ENCODE results near the gene KRTAP5-9. TPM values are rescaled to one million over a fixed set of nuclear protein-coding genes. Genes with fewer than 3 reads are reported as not detected.
"Not testable (repeated sequence)": the region's sequence is repeated elsewhere in the genome, so short reads cannot be mapped to it uniquely, and the experiment has no call there.

KRTAP5-9 gene
- total RNA-seq, 1 experiment from 2014 or later: not detected

DNA sequence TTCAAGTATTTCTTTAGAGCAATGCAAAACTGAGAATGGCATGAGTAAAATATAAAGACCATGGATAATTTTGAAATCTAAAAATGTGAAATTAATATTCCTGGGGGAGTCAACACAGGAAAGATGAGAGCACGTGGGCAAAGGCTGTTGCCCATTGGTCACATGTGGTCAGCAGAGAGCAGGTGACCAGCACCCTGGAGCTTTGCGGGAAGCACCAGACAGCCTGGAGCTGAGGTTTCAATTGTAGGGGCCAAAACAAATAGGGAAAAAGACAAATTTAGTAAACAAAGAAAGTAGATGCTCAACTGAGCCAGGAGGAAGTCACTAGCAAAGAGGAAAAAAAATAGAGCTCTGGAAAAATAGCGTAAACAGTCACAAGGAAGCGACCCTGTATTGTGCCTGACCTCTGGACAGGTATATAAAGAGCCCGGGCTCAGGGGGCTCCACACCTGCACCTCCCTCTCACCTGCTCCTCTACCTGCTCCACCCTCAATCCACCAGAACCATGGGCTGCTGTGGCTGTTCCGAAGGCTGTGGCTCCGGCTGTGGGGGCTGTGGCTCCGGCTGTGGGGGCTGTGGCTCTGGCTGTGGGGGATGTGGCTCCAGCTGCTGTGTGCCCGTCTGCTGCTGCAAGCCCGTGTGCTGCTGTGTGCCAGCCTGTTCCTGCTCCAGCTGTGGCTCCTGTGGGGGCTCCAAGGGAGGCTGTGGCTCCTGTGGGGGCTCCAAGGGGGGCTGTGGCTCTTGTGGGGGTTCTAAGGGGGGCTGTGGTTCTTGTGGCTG, 21.2 kb upstream of the KRTAP5-9 start, which contains the start of gene KRTAP5-7:
Gene KRTAP5-7, plus strand, starts transcription at position 472 of the 780 bp plus-strand sequence. Its CDS starts 34 bp downstream, at position 506.
- H3K9me3 ChIP-seq (ENCODE audit: low read length); H3K79me2 ChIP-seq (ENCODE audit: low read length); H2AFZ ChIP-seq (ENCODE audit: low read length); H3K4me2 ChIP-seq (ENCODE audit: low read depth, low read length, poor library complexity, severe bottlenecking); H3K9me2 ChIP-seq (replicated peaks; ENCODE audit: insufficient read depth, low read length); DNase-seq; H3K36me3 ChIP-seq (ENCODE audit: insufficient read depth, low read length); H3K4me1 ChIP-seq (ENCODE audit: low read length); H4K20me1 ChIP-seq (ENCODE audit: insufficient read depth, low read depth, low read length); H3K4me3 ChIP-seq (ENCODE audit: low read length); H3K27ac ChIP-seq (ENCODE audit: low read length); H3K27me3 ChIP-seq (ENCODE audit: low read length); H3K9ac ChIP-seq (ENCODE audit: low read length): not testable (repeated sequence)

DNA sequence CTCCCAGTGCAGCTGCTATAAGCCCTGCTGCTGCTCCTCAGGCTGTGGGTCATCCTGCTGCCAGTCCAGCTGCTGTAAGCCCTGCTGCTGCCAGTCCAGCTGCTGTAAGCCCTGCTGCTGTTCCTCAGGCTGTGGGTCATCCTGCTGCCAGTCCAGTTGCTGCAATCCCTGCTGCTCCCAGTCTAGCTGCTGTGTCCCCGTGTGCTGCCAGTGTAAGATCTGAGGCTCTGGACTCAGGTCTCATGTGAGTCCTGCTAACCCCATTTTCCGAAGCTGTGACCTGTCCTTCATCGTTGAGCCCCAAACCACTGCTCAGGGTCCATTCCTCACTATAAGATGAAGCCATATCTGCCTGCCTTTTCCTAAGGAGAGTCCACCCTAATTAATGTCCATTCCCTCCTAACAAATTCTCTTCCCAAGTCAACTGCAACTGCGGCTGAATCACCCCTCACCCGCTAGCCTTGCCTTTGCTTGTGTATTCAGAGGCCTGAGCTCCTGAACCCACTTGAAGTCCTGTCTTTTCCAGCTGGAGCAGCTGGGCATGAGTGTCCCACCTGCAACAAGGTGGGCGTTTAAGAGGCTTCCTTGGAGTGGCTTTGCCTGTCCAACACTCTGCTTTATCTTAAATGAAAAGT, 20.5 kb upstream of the KRTAP5-9 start:
- no peak for DNase-seq

GRCh38 chr11:71530602-71531001, 17.6 kb upstream of the KRTAP5-9 start:
- no peak for DNase-seq
- Histone ChIP-seq H3K4me1 (ENCODE audit: low read length) (no peaks in the 10 kb centered on the region), H3K9me3 (ENCODE audit: low read length) (no peaks in the 10 kb centered on the region), H3K27ac (ENCODE audit: low read length) (no peak overlapping the region), H2AFZ (ENCODE audit: low read length) (no peak overlapping the region), H3K9ac (ENCODE audit: low read length) (no peak overlapping the region), H3K79me2 (ENCODE audit: low read length) (no peaks in the 10 kb centered on the region), H3K9me2 (replicated peaks; ENCODE audit: insufficient read depth, low read length) (no peaks in the 10 kb centered on the region), H3K36me3 (ENCODE audit: insufficient read depth, low read length) (no peaks in the 10 kb centered on the region), H3K4me3 (ENCODE audit: low read length) (no peak overlapping the region), H3K4me2 (ENCODE audit: low read depth, low read length, poor library complexity, severe bottlenecking) (no peak overlapping the region), H4K20me1 (ENCODE audit: insufficient read depth, low read depth, low read length) (no peaks in the 10 kb centered on the region), H3K27me3 (ENCODE audit: low read length) (no peaks in the 10 kb centered on the region)

More for the DNA sequence above, 20.5 kb upstream of the KRTAP5-9 start:
- H3K79me2 ChIP-seq (ENCODE audit: low read length): no peaks in the 10 kb centered on the region
- no peaks in the 10 kb centered on the region for H3K36me3 ChIP-seq (ENCODE audit: insufficient read depth, low read length)
- no peak overlapping the region for H3K4me2 ChIP-seq (ENCODE audit: low read depth, low read length, poor library complexity, severe bottlenecking)
- no peak overlapping the region for H3K27ac ChIP-seq (ENCODE audit: low read length)
- H3K4me1 ChIP-seq (ENCODE audit: low read length): no peaks in the 10 kb centered on the region
- no peaks in the 10 kb centered on the region for H3K27me3 ChIP-seq (ENCODE audit: low read length)
- no peak overlapping the region for H3K4me3 ChIP-seq (ENCODE audit: low read length)
- H2AFZ ChIP-seq (ENCODE audit: low read length): no peak overlapping the region
- no peaks in the 10 kb centered on the region for H4K20me1 ChIP-seq (ENCODE audit: insufficient read depth, low read depth, low read length)
- H3K9me2 ChIP-seq (replicated peaks; ENCODE audit: insufficient read depth, low read length): no peaks in the 10 kb centered on the region
- H3K9me3 ChIP-seq (ENCODE audit: low read length): no peaks in the 10 kb centered on the region
- no peak overlapping the region for H3K9ac ChIP-seq (ENCODE audit: low read length)

- H3K9me2 ChIP-seq (replicated peaks; ENCODE audit: insufficient read depth, low read length): no peaks in the 10 kb centered on the region
- no peaks in the 10 kb centered on the region for H3K9me3 ChIP-seq (ENCODE audit: low read length)
- H3K9ac ChIP-seq (ENCODE audit: low read length): no peak overlapping the region
- no peak for DNase-seq
- H2AFZ ChIP-seq (ENCODE audit: low read length): no peak overlapping the region
- H3K27ac ChIP-seq (ENCODE audit: low read length): no peak overlapping the region
- H3K36me3 ChIP-seq (ENCODE audit: insufficient read depth, low read length): no peaks in the 10 kb centered on the region
- no peaks in the 10 kb centered on the region for H4K20me1 ChIP-seq (ENCODE audit: insufficient read depth, low read depth, low read length)
- no peak overlapping the region for H3K4me2 ChIP-seq (ENCODE audit: low read depth, low read length, poor library complexity, severe bottlenecking)
- no peaks in the 10 kb centered on the region for H3K27me3 ChIP-seq (ENCODE audit: low read length)
- H3K4me3 ChIP-seq (ENCODE audit: low read length): no peak overlapping the region
- no peaks in the 10 kb centered on the region for H3K79me2 ChIP-seq (ENCODE audit: low read length)
- no peaks in the 10 kb centered on the region for H3K4me1 ChIP-seq (ENCODE audit: low read length)
Measured at GRCh38 chr11:71532036-71532610, 16.1 kb upstream of the KRTAP5-9 start.

DNA sequence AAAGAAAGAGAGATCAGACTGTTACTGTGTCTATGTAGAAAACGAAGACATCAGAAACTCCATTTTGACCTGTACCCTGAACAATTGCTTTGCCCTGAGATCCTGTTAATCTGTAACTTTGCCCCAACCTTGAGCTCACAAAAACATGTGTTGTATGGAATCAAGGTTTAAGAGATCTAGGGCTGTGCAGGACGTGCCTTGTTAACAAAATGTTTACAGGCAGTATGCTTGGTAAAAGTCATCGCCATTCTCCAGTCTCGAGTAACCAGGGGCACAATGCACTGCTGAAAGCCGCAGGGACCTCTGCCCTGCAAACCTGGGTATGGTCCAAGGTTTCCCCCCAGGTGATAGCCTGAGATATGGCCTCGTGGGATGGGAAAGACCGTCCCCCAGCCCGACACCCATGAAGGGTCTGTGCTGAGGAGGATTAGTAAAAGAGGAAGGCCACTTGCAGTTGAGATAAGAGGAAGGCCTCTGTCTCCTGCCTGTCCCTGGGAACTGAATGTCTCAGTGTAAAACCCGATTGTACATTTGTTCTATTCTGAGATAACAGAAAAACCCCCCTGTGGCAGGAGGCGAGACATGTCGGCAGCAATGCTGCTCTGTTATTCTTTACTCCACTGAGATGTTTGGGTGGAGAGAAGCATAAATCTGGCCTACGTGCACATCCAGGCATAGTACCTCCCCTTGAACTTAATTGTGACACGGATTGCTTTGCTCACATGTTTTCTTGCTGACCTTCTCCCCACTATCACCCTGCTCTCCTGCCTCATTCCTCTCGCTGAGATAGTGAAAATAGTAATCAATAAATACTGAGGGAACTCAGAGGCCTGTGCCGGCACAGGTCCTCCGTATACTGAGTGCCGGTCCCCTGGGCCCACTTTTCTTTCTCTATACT, 13.3 kb upstream of the KRTAP5-9 start:
- H3K9ac ChIP-seq (ENCODE audit: low read length); H3K4me3 ChIP-seq (ENCODE audit: low read length); H3K27ac ChIP-seq (ENCODE audit: low read length); H3K36me3 ChIP-seq (ENCODE audit: insufficient read depth, low read length); H3K4me1 ChIP-seq (ENCODE audit: low read length); H3K27me3 ChIP-seq (ENCODE audit: low read length); DNase-seq; H3K4me2 ChIP-seq (ENCODE audit: low read depth, low read length, poor library complexity, severe bottlenecking); H2AFZ ChIP-seq (ENCODE audit: low read length); H3K9me2 ChIP-seq (replicated peaks; ENCODE audit: insufficient read depth, low read length); H3K9me3 ChIP-seq (ENCODE audit: low read length); H4K20me1 ChIP-seq (ENCODE audit: insufficient read depth, low read depth, low read length); H3K79me2 ChIP-seq (ENCODE audit: low read length): not testable (repeated sequence)

- no peaks in the 10 kb centered on the region for H3K9me3 ChIP-seq (ENCODE audit: low read length)
- H3K36me3 ChIP-seq (ENCODE audit: insufficient read depth, low read length): no peaks in the 10 kb centered on the region
- H3K4me1 ChIP-seq (ENCODE audit: low read length): no peaks in the 10 kb centered on the region
- no peak overlapping the region for H3K4me3 ChIP-seq (ENCODE audit: low read length)
- H3K4me2 ChIP-seq (ENCODE audit: low read depth, low read length, poor library complexity, severe bottlenecking): no peak overlapping the region
- no peak overlapping the region for H3K27ac ChIP-seq (ENCODE audit: low read length)
- no peaks in the 10 kb centered on the region for H3K79me2 ChIP-seq (ENCODE audit: low read length)
- H3K27me3 ChIP-seq (ENCODE audit: low read length): no peaks in the 10 kb centered on the region
- H3K9me2 ChIP-seq (replicated peaks; ENCODE audit: insufficient read depth, low read length): no peaks in the 10 kb centered on the region
- H3K9ac ChIP-seq (ENCODE audit: low read length): no peak overlapping the region
- no peak overlapping the region for H2AFZ ChIP-seq (ENCODE audit: low read length)
- DNase-seq: no peak
- no peaks in the 10 kb centered on the region for H4K20me1 ChIP-seq (ENCODE audit: insufficient read depth, low read depth, low read length)
Measured at GRCh38 chr11:71535825-71536224, 12.4 kb upstream of the KRTAP5-9 start.

- H3K9me2 ChIP-seq (replicated peaks; ENCODE audit: insufficient read depth, low read length): no peaks in the 10 kb centered on the region
- H3K4me2 ChIP-seq (ENCODE audit: low read depth, low read length, poor library complexity, severe bottlenecking): no peak overlapping the region
- H3K9me3 ChIP-seq (ENCODE audit: low read length): no peaks in the 10 kb centered on the region
- H2AFZ ChIP-seq (ENCODE audit: low read length): no peak overlapping the region
- no peaks in the 10 kb centered on the region for H3K36me3 ChIP-seq (ENCODE audit: insufficient read depth, low read length)
- H3K9ac ChIP-seq (ENCODE audit: low read length): no peak overlapping the region
- no peak overlapping the region for H3K27ac ChIP-seq (ENCODE audit: low read length)
- H3K79me2 ChIP-seq (ENCODE audit: low read length): no peaks in the 10 kb centered on the region
- H3K4me1 ChIP-seq (ENCODE audit: low read length): no peaks in the 10 kb centered on the region
- DNase-seq: no peak
- H3K4me3 ChIP-seq (ENCODE audit: low read length): no peak overlapping the region
- no peaks in the 10 kb centered on the region for H4K20me1 ChIP-seq (ENCODE audit: insufficient read depth, low read depth, low read length)
- no peaks in the 10 kb centered on the region for H3K27me3 ChIP-seq (ENCODE audit: low read length)
Measured at GRCh38 chr11:71537537-71537936, 10.7 kb upstream of the KRTAP5-9 start.

Data from Karpas-422 (cell line).